GM12864 (cell line): ENCODE measurements around the gene ANGEL1.

Source experiments
- DNase-seq: peaks from one replicate; pipeline ENCODE4 v3.0.0-alpha.2; 2011; ENCODE audit warnings: low read depth
- H3K4me3 ChIP-seq: 2 replicates; pipeline ENCODE4 v1.5.1; 2011; ENCODE audit warnings: mild to moderate bottlenecking, low read depth, low read length, control low read depth
- TF ChIP-seq, protein P1 (sequence below): IDR thresholded peaks from 2 replicates; pipeline ENCODE4 v1.5.1; 2011; ENCODE audit warnings: low read depth, mild to moderate bottlenecking, moderate library complexity, low read length, control low read depth, inconsistent platforms; ENCODE audit errors: missing control alignments

The ANGEL1 gene

GRCh38 chr14:76832503-76832988, 19.9 kb upstream of the ANGEL1 start:
- no peak overlapping the region for H3K4me3 ChIP-seq
- DNase-seq, result no peak
- TF ChIP-seq, protein P1, sequence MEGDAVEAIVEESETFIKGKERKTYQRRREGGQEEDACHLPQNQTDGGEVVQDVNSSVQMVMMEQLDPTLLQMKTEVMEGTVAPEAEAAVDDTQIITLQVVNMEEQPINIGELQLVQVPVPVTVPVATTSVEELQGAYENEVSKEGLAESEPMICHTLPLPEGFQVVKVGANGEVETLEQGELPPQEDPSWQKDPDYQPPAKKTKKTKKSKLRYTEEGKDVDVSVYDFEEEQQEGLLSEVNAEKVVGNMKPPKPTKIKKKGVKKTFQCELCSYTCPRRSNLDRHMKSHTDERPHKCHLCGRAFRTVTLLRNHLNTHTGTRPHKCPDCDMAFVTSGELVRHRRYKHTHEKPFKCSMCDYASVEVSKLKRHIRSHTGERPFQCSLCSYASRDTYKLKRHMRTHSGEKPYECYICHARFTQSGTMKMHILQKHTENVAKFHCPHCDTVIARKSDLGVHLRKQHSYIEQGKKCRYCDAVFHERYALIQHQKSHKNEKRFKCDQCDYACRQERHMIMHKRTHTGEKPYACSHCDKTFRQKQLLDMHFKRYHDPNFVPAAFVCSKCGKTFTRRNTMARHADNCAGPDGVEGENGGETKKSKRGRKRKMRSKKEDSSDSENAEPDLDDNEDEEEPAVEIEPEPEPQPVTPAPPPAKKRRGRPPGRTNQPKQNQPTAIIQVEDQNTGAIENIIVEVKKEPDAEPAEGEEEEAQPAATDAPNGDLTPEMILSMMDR, result no peak

DNA sequence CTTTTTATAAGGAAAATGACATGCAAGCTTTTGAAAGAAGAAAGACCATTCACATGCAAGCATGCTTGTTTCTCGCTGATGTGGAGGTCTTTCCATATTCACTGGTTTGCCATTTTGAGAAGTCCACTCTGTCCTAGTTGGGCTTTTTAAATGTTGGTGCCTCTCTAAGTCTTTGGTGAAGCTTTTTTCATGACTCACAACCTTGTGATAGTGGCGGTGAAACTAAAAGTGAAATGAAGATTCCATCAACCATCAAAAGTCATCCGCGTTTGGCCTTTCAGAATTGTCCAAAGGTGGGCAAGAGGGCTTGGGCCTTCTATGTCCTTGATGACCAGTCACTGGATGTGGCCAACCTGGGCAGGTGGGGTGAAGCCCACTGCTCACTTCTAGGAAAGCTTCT, 17.9 kb upstream of the ANGEL1 start:
- DNase-seq, result no peak
- TF ChIP-seq, protein P1, result no peak
- no peak overlapping the region for H3K4me3 ChIP-seq

- H3K4me3 ChIP-seq, result no peak overlapping the region
- DNase-seq, result no peak
- TF ChIP-seq, protein P1, result no peak
Measured at GRCh38 chr14:76829650-76830421, 17.2 kb upstream of the ANGEL1 start.

DNA sequence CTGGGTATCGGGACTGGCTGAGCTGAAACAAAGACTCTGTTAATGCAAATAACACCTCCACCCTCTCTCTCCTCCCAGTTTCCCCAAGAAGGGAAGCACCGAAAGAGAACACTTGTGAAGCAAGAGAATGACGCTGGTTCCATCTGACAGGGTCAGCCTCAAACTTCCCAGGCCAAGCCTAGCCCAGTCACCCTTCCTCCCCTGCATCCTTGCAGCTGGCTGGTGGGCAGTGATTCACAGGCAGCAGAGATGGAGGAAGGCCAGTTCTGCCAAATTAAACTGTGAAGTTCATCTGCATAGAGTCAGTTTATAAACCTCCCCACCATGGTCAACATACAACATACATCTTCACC, 16.3 kb upstream of the ANGEL1 start:
- DNase-seq, result no peak
- no peak overlapping the region for H3K4me3 ChIP-seq
- TF ChIP-seq, protein P1, result no peak

- H3K4me3 ChIP-seq, result no peak overlapping the region
- DNase-seq, result no peak
- TF ChIP-seq, protein P1, result no peak
Measured at GRCh38 chr14:76828339-76829012, 15.8 kb upstream of the ANGEL1 start.

DNA sequence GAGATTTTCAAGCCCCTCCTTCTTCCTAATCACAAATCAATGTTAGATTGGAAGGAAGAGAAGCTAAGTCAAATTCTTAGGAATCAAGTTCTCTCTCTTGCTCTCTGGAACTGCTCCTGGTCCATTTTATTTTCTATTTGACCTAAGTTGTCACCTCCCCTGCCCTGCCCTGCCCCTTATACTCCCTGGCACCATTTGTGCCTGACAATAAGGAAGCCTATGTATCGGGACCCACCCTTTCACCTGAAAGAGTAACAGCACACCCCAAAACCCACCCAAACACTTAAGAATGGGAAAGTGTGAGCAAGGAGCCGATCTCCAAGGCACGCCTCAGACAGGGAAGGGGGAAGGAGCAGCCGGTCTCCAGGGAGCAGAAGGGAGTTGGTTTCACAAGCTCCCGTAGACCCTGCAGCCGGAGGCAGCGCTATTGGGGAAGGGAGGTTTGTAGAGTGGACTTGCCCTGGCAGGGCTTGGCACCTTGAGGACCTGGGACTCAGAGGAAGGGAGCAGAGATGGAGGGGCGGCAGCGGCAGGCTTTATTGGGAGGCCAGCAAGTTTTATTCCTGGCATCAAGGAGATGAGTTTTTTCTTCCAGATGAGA, 15.1 kb upstream of the ANGEL1 start:
- H3K4me3 ChIP-seq, result no peak overlapping the region
- TF ChIP-seq, protein P1, result no peak
- DNase-seq, result no peak
